Coronary artery (tissue), 2 donors: ENCODE measurements around the gene OR51D1.
A peak's percentile ranks its signal among the peaks of the same experiment; 100 is the strongest.

ENCODE experiments used
- DNase-seq: peaks from one replicate; pipeline ENCODE4 v3.0.0-alpha.2; 2017; ENCODE audit warnings: low spot score
- H3K27ac ChIP-seq, 2 donors: fragments of 200-600 bp; sonication (generic); one replicate each; pipeline ENCODE4 v1.5.1; 2016 to 2019
- H3K4me3 ChIP-seq: fragments of 200-600 bp; sonication (generic); 2 replicates; pipeline ENCODE4 v1.5.1; 2016; ENCODE audit warnings: mild to moderate bottlenecking, moderate library complexity
- TF ChIP-seq, protein P1 (sequence below): fragments of 200-600 bp; sonication (generic); IDR thresholded peaks from one replicate; pipeline ENCODE4 v1.5.1; 2019; ENCODE audit warnings: antibody characterized with exemption

Gene OR51D1

GRCh38 chr11:4644233-4644632 lies 7.0 kb downstream of the OR51D1 start:
- DNase-seq, result no peak
- Histone ChIP-seq H3K27ac (peak overlapping the region in 1 of 2 donors; percentile 1), H3K4me3 (no peak overlapping the region)
- TF ChIP-seq, protein P1, sequence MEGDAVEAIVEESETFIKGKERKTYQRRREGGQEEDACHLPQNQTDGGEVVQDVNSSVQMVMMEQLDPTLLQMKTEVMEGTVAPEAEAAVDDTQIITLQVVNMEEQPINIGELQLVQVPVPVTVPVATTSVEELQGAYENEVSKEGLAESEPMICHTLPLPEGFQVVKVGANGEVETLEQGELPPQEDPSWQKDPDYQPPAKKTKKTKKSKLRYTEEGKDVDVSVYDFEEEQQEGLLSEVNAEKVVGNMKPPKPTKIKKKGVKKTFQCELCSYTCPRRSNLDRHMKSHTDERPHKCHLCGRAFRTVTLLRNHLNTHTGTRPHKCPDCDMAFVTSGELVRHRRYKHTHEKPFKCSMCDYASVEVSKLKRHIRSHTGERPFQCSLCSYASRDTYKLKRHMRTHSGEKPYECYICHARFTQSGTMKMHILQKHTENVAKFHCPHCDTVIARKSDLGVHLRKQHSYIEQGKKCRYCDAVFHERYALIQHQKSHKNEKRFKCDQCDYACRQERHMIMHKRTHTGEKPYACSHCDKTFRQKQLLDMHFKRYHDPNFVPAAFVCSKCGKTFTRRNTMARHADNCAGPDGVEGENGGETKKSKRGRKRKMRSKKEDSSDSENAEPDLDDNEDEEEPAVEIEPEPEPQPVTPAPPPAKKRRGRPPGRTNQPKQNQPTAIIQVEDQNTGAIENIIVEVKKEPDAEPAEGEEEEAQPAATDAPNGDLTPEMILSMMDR, result no peak

GRCh38 chr11:4645974-4646373 lies 8.7 kb downstream of the OR51D1 start:
- no peak for DNase-seq
- Histone ChIP-seq H3K4me3 (no peak overlapping the region), H3K27ac (no peak overlapping the region)
- TF ChIP-seq, protein P1, result no peak

- no peak overlapping the region for H3K27ac ChIP-seq
These were observed 10.5 kb downstream of the OR51D1 start for GRCh38 chr11:4647766-4648165.

DNA sequence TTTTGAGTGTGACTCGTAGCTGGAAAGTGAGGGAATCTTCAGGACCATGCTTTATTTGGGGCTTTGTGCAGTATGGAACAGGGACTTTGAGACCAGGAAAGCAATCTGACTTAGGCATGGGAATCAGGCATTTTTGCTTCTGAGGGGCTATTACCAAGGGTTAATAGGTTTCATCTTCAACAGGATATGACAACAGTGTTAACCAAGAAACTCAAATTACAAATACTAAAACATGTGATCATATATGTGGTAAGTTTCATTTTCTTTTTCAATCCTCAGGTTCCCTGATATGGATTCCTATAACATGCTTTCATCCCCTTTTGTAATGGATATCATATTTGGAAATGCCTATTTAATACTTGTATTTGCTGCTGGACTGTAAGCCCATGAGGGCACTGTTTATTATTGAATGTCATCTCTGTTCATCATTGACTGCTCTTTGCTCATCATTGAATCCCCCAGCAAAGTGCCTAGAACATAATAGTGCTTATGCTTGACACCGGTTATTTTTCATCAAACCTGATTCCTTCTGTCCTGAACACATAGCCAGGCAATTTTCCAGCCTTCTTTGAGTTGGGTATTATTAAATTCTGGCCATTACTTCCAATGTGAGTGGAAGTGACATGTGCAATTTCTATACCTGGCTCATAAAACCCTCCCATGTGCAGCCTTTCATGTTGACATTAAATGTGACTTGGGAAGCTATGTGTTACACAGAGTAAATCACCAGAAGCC lies 17.5 kb downstream of the OR51D1 start:
- no peak for DNase-seq
- Histone ChIP-seq H3K27ac (no peak overlapping the region), H3K4me3 (no peak overlapping the region)
- TF ChIP-seq, protein P1, result no peak

More at GRCh38 chr11:4647766-4648165, 10.5 kb downstream of the OR51D1 start:
- no peak overlapping the region for H3K4me3 ChIP-seq
- DNase-seq, result no peak
- TF ChIP-seq, protein P1, result no peak

DNA sequence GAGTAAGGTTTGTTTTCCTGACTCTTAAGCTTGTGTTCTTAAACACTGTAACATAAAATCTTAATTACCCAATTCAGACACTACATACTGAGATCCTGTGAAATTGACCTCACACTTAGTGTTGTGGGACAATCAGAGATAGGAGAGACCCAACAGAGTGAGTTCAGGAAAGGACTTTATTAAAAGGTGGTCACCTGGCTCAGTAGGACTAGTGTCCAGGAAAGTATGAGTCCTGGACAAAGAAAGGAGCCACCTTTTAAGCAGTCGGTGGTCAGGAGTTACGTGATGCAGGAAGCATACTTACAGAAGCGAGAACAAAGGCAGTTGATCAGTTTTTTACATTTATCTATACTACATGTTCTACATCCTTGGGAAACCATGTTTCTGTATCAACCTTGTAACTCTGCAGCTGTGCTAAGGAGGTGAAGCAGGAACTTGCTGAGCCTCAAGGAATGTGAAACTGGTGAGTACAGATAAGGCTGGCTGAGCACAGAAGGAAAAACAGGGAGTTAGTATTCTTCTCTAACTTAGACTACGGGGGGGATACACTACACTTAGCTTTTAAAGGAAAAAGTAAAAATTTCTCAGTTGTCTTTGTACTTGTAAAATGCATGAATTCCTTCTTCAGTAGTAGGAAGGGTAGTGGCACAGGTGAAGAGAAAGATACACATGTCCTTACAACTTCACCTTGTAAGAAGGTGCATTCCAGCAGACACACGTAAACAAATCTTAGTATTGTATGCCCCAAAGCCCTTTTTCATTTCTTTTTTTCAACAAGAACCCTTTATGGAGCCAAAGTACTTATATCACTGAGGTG lies 21.6 kb downstream of the OR51D1 start:
- TF ChIP-seq, protein P1, result no peak
- no peak for DNase-seq
- Histone ChIP-seq H3K4me3 (no peak overlapping the region), H3K27ac (no peak overlapping the region)

DNA sequence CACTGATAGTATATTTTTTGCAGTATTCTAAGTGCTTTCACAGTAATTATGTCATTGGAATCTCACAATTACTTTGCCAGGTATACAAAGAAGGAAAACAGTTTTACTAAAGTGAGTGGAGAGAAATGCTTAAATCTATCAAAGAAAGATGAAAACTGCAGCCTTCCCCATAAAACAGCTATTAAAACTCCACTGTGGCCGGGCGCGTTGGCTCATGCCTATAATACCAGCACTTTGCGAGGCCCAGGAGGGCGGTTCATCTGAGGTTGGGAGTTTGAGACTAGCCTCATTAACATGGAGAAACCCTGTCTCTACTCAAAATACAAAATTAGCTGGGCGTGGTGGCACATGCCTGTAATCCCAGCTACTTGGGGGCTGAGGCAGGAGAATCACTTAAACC lies 25.6 kb downstream of the OR51D1 start:
- H3K4me3 ChIP-seq, result no peak overlapping the region
- DNase-seq, result no peak
- TF ChIP-seq, protein P1, result no peak
- no peak overlapping the region for H3K27ac ChIP-seq

GRCh38 chr11:4664183-4664582 lies 26.9 kb downstream of the OR51D1 start:
- Histone ChIP-seq H3K27ac (no peak overlapping the region), H3K4me3 (no peak overlapping the region)
- DNase-seq, result no peak
- TF ChIP-seq, protein P1, result no peak
